Measurements from ENCODE around the gene CTBP1. TPM values are rescaled to one million over a fixed set of nuclear protein-coding genes. Genes with fewer than 3 reads are reported as not detected.

The CTBP1 gene
- total RNA-seq, 1 donor from 2014 or later = 171 TPM

GRCh38 chr4:1167244-1167949 is 81.5 kb downstream of the CTBP1 start:
- Histone ChIP-seq H3K27me3 (peaks cover 78% of the 10 kb centered on the region), H3F3A (ENCODE audit: low read depth) (peaks cover 3% of the 10 kb centered on the region), H3K36me3 (no peaks in the 10 kb centered on the region), H3K4me2 (peak overlapping the region; percentile 84), H3K9me3 (ENCODE audit: low read depth) (no peaks in the 10 kb centered on the region), H3K9ac (no peak overlapping the region), H3K79me2 (ENCODE audit: low read depth) (no peaks in the 10 kb centered on the region), H3K4me3 (peak overlapping the region; percentile 46), H3K27ac (no peak overlapping the region), H2AFZ (replicated peaks) (peak overlapping the region; percentile 89), H3K4me1 (peaks cover 4% of the 10 kb centered on the region), H4K20me1 (ENCODE audit: low read depth) (peaks cover 13% of the 10 kb centered on the region)
- Mint-ChIP-seq H3K4me3 (peak overlapping the region; percentile 80), H3K36me3 (no peaks in the 10 kb centered on the region), H3K27ac (no peak overlapping the region), H3K4me1 (peaks cover 9% of the 10 kb centered on the region), H3K9me3 (peaks cover 4% of the 10 kb centered on the region), H3K27me3 (ENCODE audit: insufficient read depth, low read depth) (peaks cover 21% of the 10 kb centered on the region)
- TF ChIP-seq, protein P1, sequence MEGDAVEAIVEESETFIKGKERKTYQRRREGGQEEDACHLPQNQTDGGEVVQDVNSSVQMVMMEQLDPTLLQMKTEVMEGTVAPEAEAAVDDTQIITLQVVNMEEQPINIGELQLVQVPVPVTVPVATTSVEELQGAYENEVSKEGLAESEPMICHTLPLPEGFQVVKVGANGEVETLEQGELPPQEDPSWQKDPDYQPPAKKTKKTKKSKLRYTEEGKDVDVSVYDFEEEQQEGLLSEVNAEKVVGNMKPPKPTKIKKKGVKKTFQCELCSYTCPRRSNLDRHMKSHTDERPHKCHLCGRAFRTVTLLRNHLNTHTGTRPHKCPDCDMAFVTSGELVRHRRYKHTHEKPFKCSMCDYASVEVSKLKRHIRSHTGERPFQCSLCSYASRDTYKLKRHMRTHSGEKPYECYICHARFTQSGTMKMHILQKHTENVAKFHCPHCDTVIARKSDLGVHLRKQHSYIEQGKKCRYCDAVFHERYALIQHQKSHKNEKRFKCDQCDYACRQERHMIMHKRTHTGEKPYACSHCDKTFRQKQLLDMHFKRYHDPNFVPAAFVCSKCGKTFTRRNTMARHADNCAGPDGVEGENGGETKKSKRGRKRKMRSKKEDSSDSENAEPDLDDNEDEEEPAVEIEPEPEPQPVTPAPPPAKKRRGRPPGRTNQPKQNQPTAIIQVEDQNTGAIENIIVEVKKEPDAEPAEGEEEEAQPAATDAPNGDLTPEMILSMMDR (IDR thresholded peaks at IDR 0.05) = peak; percentile 90
- TF ChIP-seq EZH2 (IDR thresholded peaks at IDR 0.05) (peak; percentile 49), EZH2phosphoT487 (IDR thresholded peaks at IDR 0.05) (peak; percentile 59)
- peak; percentile 96 for DNase-seq (ENCODE audit: low spot score)

DNA sequence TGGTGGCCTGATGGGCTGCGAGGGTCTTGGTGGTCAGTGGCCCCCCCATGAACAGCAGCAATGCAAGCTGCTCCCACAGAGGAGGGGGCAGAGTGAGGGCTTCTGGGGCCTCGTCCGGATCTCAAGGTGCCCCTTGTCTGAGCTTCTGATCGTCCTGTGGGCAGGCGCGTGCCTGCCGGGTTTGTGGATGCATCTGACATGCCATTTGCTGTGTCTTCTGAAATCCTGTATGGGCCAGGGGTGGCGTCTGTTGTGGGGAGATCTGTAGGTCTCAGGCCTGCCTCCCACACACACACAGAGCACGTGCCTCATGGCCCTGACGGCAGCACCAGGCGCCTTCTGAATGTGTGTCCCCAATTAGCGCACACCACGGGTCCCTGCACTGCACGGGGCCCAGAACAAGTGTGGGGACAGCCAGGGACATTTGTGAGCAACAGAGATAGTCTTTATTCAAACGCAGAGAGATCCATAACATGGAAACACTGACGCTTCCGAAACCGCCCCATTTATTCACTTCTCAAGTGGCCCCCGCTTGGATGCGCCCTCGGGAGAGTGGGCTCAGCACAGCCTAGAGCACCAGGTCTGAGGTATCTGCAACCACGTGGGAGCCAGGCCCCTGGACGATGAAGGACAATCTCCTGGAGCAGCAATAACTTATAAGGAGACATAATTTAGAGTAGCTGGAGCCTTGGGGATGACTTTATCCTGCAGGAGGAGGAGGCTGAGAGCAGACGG is 82.3 kb downstream of the CTBP1 start:
- Histone ChIP-seq H3K9me3 (ENCODE audit: low read depth) (no peaks in the 10 kb centered on the region), H3K36me3 (no peaks in the 10 kb centered on the region), H3F3A (ENCODE audit: low read depth) (peaks cover 3% of the 10 kb centered on the region), H3K4me3 (peak overlapping the region; percentile 46), H3K27me3 (peaks cover 78% of the 10 kb centered on the region), H4K20me1 (ENCODE audit: low read depth) (peaks cover 13% of the 10 kb centered on the region), H2AFZ (replicated peaks) (no peak overlapping the region), H3K4me2 (peak overlapping the region; percentile 84), H3K79me2 (ENCODE audit: low read depth) (no peaks in the 10 kb centered on the region), H3K4me1 (peaks cover 4% of the 10 kb centered on the region), H3K27ac (no peak overlapping the region), H3K9ac (no peak overlapping the region)
- Mint-ChIP-seq H3K27me3 (ENCODE audit: insufficient read depth, low read depth) (peaks cover 18% of the 10 kb centered on the region), H3K9me3 (peaks cover 4% of the 10 kb centered on the region), H3K4me3 (peak overlapping the region; percentile 80), H3K4me1 (peaks cover 9% of the 10 kb centered on the region), H3K27ac (no peak overlapping the region), H3K36me3 (no peaks in the 10 kb centered on the region)
- TF ChIP-seq EZH2 (IDR thresholded peaks at IDR 0.05) = no peak
- no peak for TF ChIP-seq EZH2phosphoT487 (IDR thresholded peaks at IDR 0.05)
- TF ChIP-seq, protein P1 (IDR thresholded peaks at IDR 0.05) = no peak
- DNase-seq (ENCODE audit: low spot score) = no peak

DNA sequence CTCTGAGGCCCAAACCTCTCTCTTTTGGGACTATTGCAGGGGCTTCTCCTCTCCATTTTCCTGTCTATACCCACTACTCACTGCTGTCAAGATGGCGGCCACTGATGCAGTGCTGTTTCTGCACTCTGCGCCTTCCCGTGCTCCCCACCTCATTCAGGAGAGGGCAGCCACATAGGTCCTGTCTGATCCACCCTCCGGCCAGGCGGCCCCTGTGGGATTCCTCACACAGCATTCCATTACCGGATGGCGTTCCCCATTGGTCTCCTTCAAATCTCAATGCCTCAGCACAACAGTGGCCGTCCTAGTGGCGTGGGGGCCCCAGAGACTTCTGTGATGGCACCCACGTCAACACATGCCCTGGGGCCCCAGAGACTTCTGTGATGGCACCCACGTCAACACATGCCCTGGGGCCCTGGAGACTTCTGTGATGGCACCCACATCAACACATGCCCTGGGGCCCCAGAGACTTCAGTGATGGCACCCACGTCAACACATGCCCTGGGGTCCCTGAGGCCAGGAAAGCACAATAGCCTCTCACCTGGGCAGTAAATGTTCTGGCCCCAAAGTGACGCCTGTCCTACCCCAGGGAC is 83.9 kb downstream of the CTBP1 start:
- TF ChIP-seq, protein P1 (IDR thresholded peaks at IDR 0.05) = no peak
- TF ChIP-seq EZH2phosphoT487 (IDR thresholded peaks at IDR 0.05) (no peak), EZH2 (IDR thresholded peaks at IDR 0.05) (no peak)
- Mint-ChIP-seq H3K9me3 (peaks cover 4% of the 10 kb centered on the region), H3K27me3 (ENCODE audit: insufficient read depth, low read depth) (peaks cover 8% of the 10 kb centered on the region), H3K4me3 (peak overlapping the region; percentile 51), H3K27ac (peak overlapping the region; percentile 82), H3K36me3 (no peaks in the 10 kb centered on the region), H3K4me1 (peaks cover 9% of the 10 kb centered on the region)
- Histone ChIP-seq H3K4me2 (no peak overlapping the region), H3F3A (ENCODE audit: low read depth) (peaks cover 3% of the 10 kb centered on the region), H3K79me2 (ENCODE audit: low read depth) (no peaks in the 10 kb centered on the region), H3K9ac (no peak overlapping the region), H3K27ac (no peak overlapping the region), H3K4me1 (peaks cover 4% of the 10 kb centered on the region), H4K20me1 (ENCODE audit: low read depth) (peaks cover 5% of the 10 kb centered on the region), H2AFZ (replicated peaks) (no peak overlapping the region), H3K9me3 (ENCODE audit: low read depth) (no peaks in the 10 kb centered on the region), H3K27me3 (peaks cover 78% of the 10 kb centered on the region), H3K4me3 (no peak overlapping the region), H3K36me3 (no peaks in the 10 kb centered on the region)
- DNase-seq (ENCODE audit: low spot score) = no peak
